SU-DHL-6 (cell line): ENCODE measurements around the gene EXOC7.

Experiments
- EZH2phosphoT487 ChIP-seq: fragments of 200-600 bp; sonication (generic), shearing (Covaris generic); conservative IDR thresholded peaks from 2 replicates; pipeline ENCODE4 v1.6.1; 2018; ENCODE audit warnings: mild to moderate bottlenecking, antibody characterized with exemption, low read length, moderate library complexity, mixed read lengths
- TF ChIP-seq, protein P1 (sequence below): fragments of 200-600 bp; sonication (generic); IDR thresholded peaks from one replicate; pipeline ENCODE4 v1.5.1; 2017; ENCODE audit warnings: antibody characterized with exemption, mild to moderate bottlenecking, low read length, moderate library complexity; ENCODE audit not compliant: insufficient read depth, poor library complexity, severe bottlenecking

DNA sequence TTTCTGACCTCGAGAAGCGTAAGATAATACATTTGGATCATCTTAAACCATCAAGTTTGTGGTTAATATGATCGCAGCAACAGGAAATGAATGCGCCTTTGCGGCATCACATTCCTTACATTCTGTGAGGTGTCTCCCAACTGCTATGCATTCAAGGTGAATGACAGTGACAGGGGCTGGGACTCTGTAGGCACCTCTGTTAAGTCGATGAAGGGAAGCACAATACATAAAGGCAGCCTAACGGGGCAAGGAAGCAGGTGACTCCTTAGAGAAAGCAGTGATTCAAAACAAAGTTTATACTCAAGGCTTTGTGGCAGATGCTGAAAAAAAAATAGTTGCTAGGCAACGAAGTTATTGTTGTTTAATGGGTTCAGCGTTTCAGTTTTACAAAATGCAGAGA is 54.9 kb downstream of the EXOC7 start:
- TF ChIP-seq, protein P1, sequence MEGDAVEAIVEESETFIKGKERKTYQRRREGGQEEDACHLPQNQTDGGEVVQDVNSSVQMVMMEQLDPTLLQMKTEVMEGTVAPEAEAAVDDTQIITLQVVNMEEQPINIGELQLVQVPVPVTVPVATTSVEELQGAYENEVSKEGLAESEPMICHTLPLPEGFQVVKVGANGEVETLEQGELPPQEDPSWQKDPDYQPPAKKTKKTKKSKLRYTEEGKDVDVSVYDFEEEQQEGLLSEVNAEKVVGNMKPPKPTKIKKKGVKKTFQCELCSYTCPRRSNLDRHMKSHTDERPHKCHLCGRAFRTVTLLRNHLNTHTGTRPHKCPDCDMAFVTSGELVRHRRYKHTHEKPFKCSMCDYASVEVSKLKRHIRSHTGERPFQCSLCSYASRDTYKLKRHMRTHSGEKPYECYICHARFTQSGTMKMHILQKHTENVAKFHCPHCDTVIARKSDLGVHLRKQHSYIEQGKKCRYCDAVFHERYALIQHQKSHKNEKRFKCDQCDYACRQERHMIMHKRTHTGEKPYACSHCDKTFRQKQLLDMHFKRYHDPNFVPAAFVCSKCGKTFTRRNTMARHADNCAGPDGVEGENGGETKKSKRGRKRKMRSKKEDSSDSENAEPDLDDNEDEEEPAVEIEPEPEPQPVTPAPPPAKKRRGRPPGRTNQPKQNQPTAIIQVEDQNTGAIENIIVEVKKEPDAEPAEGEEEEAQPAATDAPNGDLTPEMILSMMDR: no peak
- no peak for TF ChIP-seq EZH2phosphoT487
